H9 (cell line): Measurements from ENCODE around the gene NIPAL1. TPM values are rescaled to one million over a fixed set of nuclear protein-coding genes. Genes with fewer than 3 reads are reported as not detected.

Source experiments
- DNase-seq: peaks from one replicate; pipeline ENCODE4 v3.0.0-alpha.2; 2017
- H2AFZ ChIP-seq: one replicate; pipeline ENCODE4 v1.6.1; 2013; ENCODE audit warnings: mild to moderate bottlenecking, low read length, control low read depth, moderate library complexity
- H2AK5ac ChIP-seq: 2 replicates; pipeline ENCODE4 v1.6.1; 2013; ENCODE audit warnings: low read length, control low read depth, mixed read lengths; ENCODE audit not compliant: insufficient read length
- H2BK120ac ChIP-seq: one replicate; pipeline ENCODE4 v1.6.1; 2013; ENCODE audit warnings: low read depth, mild to moderate bottlenecking, low read length, control low read depth, inconsistent platforms; ENCODE audit not compliant: poor library complexity, severe bottlenecking
- H2BK12ac ChIP-seq: 2 replicates; pipeline ENCODE4 v1.6.1; 2013; ENCODE audit warnings: low read length, control low read depth, mixed read lengths, low read depth; ENCODE audit not compliant: insufficient read length
- H2BK15ac ChIP-seq: 2 replicates; pipeline ENCODE4 v1.6.1; 2013; ENCODE audit warnings: low read depth, low read length, control low read depth
- H2BK20ac ChIP-seq: one replicate; pipeline ENCODE4 v1.6.1; 2013; ENCODE audit warnings: low read depth, mild to moderate bottlenecking, low read length, control low read depth, inconsistent platforms; ENCODE audit not compliant: poor library complexity, severe bottlenecking
- H2BK5ac ChIP-seq: 2 replicates; pipeline ENCODE4 v1.6.1; 2013; ENCODE audit warnings: low read length, control low read depth, mixed read lengths; ENCODE audit not compliant: insufficient read length
- H3K14ac ChIP-seq: 2 replicates; pipeline ENCODE4 v1.6.1; 2013; ENCODE audit warnings: low read length, control low read depth; ENCODE audit not compliant: insufficient read depth
- H3K18ac ChIP-seq: 2 replicates; pipeline ENCODE4 v1.6.1; 2013; ENCODE audit warnings: low read depth, mild to moderate bottlenecking, mixed read lengths, low read length, control low read depth; ENCODE audit not compliant: insufficient read length
- H3K23ac ChIP-seq: 2 replicates; pipeline ENCODE4 v1.6.1; 2013; ENCODE audit warnings: low read length, control low read depth, mixed read lengths, low read depth; ENCODE audit not compliant: insufficient read length
- H3K23me2 ChIP-seq: 2 replicates; pipeline ENCODE4 v1.6.1; 2013; ENCODE audit warnings: low read depth, mild to moderate bottlenecking, mixed read lengths, low read length, control low read depth; ENCODE audit not compliant: insufficient read length, poor library complexity, severe bottlenecking
- H3K27ac ChIP-seq: 2 replicates; pipeline ENCODE4 v1.5.1; 2013; ENCODE audit warnings: low read length, control low read depth, mixed read lengths, low read depth; ENCODE audit not compliant: insufficient read length
- H3K27me3 ChIP-seq: 2 replicates; pipeline ENCODE4 v1.6.1; 2013; ENCODE audit warnings: low read length, control low read depth, inconsistent platforms; ENCODE audit not compliant: insufficient read depth
- H3K4ac ChIP-seq: 2 replicates; pipeline ENCODE4 v1.6.1; 2013; ENCODE audit warnings: low read depth, mild to moderate bottlenecking, control low read depth, inconsistent platforms, low read length, moderate library complexity
- H3K4me1 ChIP-seq: 2 replicates; pipeline ENCODE4 v1.6.1; 2013; ENCODE audit warnings: low read length, control low read depth, inconsistent platforms; ENCODE audit not compliant: insufficient read depth
- H3K4me2 ChIP-seq: 2 replicates; pipeline ENCODE4 v1.6.1; 2013; ENCODE audit warnings: low read length, control low read depth, mixed read lengths; ENCODE audit not compliant: insufficient read length, insufficient read depth
- H3K56ac ChIP-seq: 2 replicates; pipeline ENCODE4 v1.6.1; 2013; ENCODE audit warnings: low read depth, mild to moderate bottlenecking, mixed read lengths, low read length, control low read depth; ENCODE audit not compliant: insufficient read length
- H3K79me1 ChIP-seq: 2 replicates; pipeline ENCODE4 v1.6.1; 2013; ENCODE audit warnings: low read depth, mild to moderate bottlenecking, moderate library complexity, low read length, control low read depth, inconsistent platforms; ENCODE audit not compliant: insufficient read depth, poor library complexity, severe bottlenecking
- H3K79me2 ChIP-seq: 2 replicates; pipeline ENCODE4 v1.6.1; 2013; ENCODE audit warnings: low read length, control low read depth, inconsistent platforms; ENCODE audit not compliant: insufficient read depth
- H3K9ac ChIP-seq: 2 replicates; pipeline ENCODE4 v1.6.1; 2013; ENCODE audit warnings: low read length, control low read depth, mixed read lengths; ENCODE audit not compliant: insufficient read length; ENCODE audit errors: extremely low read depth
- H3K9me3 ChIP-seq: one replicate; pipeline ENCODE4 v1.6.1; 2013; ENCODE audit warnings: low read depth, low read length, inconsistent platforms; ENCODE audit not compliant: control insufficient read depth
- H3T11ph ChIP-seq: one replicate; pipeline ENCODE4 v1.6.1; 2013; ENCODE audit warnings: mild to moderate bottlenecking, low read length, control low read depth, inconsistent platforms
- H4K20me1 ChIP-seq: one replicate; pipeline ENCODE4 v1.6.1; 2013; ENCODE audit not compliant: control insufficient read depth, insufficient read length, insufficient read depth
- H4K5ac ChIP-seq: 2 replicates; pipeline ENCODE4 v1.6.1; 2013; ENCODE audit warnings: low read depth, mild to moderate bottlenecking, mixed read lengths, low read length, control low read depth; ENCODE audit not compliant: insufficient read length
- H4K8ac ChIP-seq: replicated peaks from 2 replicates; pipeline ENCODE4 v1.6.1; 2013; ENCODE audit warnings: low read length, control low read depth, mixed read lengths, low read depth; ENCODE audit not compliant: insufficient read length
- H4K91ac ChIP-seq: 2 replicates; pipeline ENCODE4 v1.6.1; 2013; ENCODE audit warnings: low read depth, mild to moderate bottlenecking, moderate library complexity, mixed read lengths, low read length, control low read depth; ENCODE audit not compliant: insufficient read length
- H3K27ac Mint-ChIP-seq, 3 experiments: 2 replicates in 2 of 3; 3 replicates in 1 of 3; pipeline ENCODE4 v1.8.0; 2020 to 2021; ENCODE audit warnings: mixed read lengths in 3 of 3, mild to moderate bottlenecking in 1 of 3, moderate library complexity in 1 of 3
- H3K27me3 Mint-ChIP-seq: 2 replicates; pipeline ENCODE4 v1.8.0; 2021; ENCODE audit warnings: low read depth, mild to moderate bottlenecking, moderate library complexity, mixed read lengths
- H3K36me3 Mint-ChIP-seq, 3 experiments: 2 replicates in 2 of 3; 3 replicates in 1 of 3; pipeline ENCODE4 v1.8.0; 2020 to 2021; ENCODE audit warnings: low read depth in 3 of 3, mixed read lengths in 3 of 3; ENCODE audit not compliant: insufficient read depth in 1 of 3
- H3K4me1 Mint-ChIP-seq, 2 experiments: 2 replicates each; pipeline ENCODE4 v1.8.0; 2020; ENCODE audit warnings: mixed read lengths in 2 of 2
- H3K4me3 Mint-ChIP-seq, 2 experiments: 2 replicates in 1 of 2; 3 replicates in 1 of 2; pipeline ENCODE4 v1.8.0; 2020 to 2021; ENCODE audit warnings: mild to moderate bottlenecking in 2 of 2, mixed read lengths in 2 of 2, moderate library complexity in 1 of 2
- H3K9me3 Mint-ChIP-seq, 2 experiments: 2 replicates in 1 of 2; 3 replicates in 1 of 2; pipeline ENCODE4 v1.8.0; 2020; ENCODE audit warnings: mild to moderate bottlenecking in 2 of 2, mixed read lengths in 2 of 2, moderate library complexity in 1 of 2
- CTCF ChIP-seq: fragments of 200-600 bp; sonication (generic); conservative IDR thresholded peaks from 3 replicates; pipeline ENCODE4 v1.8.0; 2021; ENCODE audit warnings: antibody characterized with exemption, mild to moderate bottlenecking
- WGBS: extraction: QIAGEN DNeasy Blood & Tissue Kit; methylation state at CpG from one replicate; pipeline ENCODE4 v1.1.7; 2013; ENCODE audit warnings: missing lambda C conversion rate, low lambda C conversion rate, mixed read lengths; ENCODE audit not compliant: insufficient read length; ENCODE audit errors: extremely low coverage; 5-methylcytosine and 5-hydroxymethylcytosine counted together
- total RNA-seq: library from RNA; stranded (reverse); gene quantifications from 2 replicates; pipeline ENCODE4 v1.2.1, GENCODE V29; 2021

The NIPAL1 gene
- total RNA-seq, 1 experiment from 2014 or later: 16.9 TPM

DNA sequence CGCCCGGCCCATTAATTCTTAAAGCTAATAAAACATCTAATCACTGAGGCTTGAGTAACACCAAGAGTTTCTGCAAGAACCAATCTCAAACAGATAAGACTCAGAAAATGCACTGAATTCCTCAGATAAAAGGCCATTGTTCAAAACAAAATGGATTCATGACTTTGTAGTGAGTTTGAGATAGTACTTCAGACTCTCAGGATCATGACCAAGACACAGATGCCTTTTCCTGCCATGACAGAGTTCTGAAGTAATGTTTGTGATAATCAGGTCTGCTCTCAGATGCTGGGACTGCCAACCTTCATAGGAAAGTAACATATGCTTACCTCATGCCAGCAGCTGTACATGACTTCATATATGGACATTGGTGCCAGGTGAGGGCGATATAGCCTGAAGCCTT is 54.6 kb downstream of the NIPAL1 start:
- Histone ChIP-seq H3T11ph (no peak overlapping the region), H4K5ac (no peak overlapping the region), H4K8ac (no peak overlapping the region), H3K79me1 (no peaks in the 10 kb centered on the region), H2BK15ac (no peak overlapping the region), H3K23me2 (no peaks in the 10 kb centered on the region), H2AK5ac (no peak overlapping the region), H2BK20ac (no peak overlapping the region), H3K79me2 (no peaks in the 10 kb centered on the region), H4K91ac (no peak overlapping the region), H3K56ac (no peak overlapping the region), H3K9me3 (no peaks in the 10 kb centered on the region), H2BK5ac (no peak overlapping the region), H3K4me1 (no peaks in the 10 kb centered on the region), H3K14ac (no peak overlapping the region), H2AFZ (no peak overlapping the region), H3K4me2 (no peak overlapping the region), H4K20me1 (no peaks in the 10 kb centered on the region), H3K27ac (no peak overlapping the region), H3K4ac (no peak overlapping the region), H2BK120ac (no peak overlapping the region), H3K23ac (no peak overlapping the region), H3K27me3 (no peaks in the 10 kb centered on the region), H3K18ac (no peak overlapping the region), H2BK12ac (no peak overlapping the region), H3K9ac (no peak overlapping the region)
- no CpG with 5 or more reads among the region's 3 CpGs for WGBS
- DNase-seq: no peak
- no peak for TF ChIP-seq CTCF
- peak overlapping the region in 1 of 3 experiments; percentile 55; a peak in 1 of 7 replicates for H3K27ac Mint-ChIP-seq
- H3K27me3 Mint-ChIP-seq: no peaks in the 10 kb centered on the region
- H3K4me1 Mint-ChIP-seq: no peaks in the 10 kb centered on the region
- H3K4me3 Mint-ChIP-seq: no peak overlapping the region
- no peaks in the 10 kb centered on the region for H3K36me3 Mint-ChIP-seq
- H3K9me3 Mint-ChIP-seq: no peaks in the 10 kb centered on the region
